Activated naive CD8-positive, alpha-beta T cell treated with anti-CD3 and anti-CD28 coated beads, Interleukin-2, amount 10 ng/mL, durations not matched to agents 7 days and 5 days (primary cell): ENCODE measurements around the gene CKM. TPM values are rescaled to one million over a fixed set of nuclear protein-coding genes. Genes with fewer than 3 reads are reported as not detected.

Experiments
- ATAC-seq: fragments of 150-1000 bp; cut with Tn5 transposase; one replicate; pipeline ENCODE4 v1.10.0; 2021; ENCODE audit warnings: low read depth, moderate library complexity
- POLR2A ChIA-PET: fragments of 350-600 bp; sonication (Branson Sonifier 250); formaldehyde crosslinking; loops from one replicate; lab custom pipeline; 2021; ENCODE audit warnings: antibody characterized with exemption; lab: Charles Lee
- DNase-seq: peaks from one replicate; pipeline ENCODE4 v3.0.0; 2021
- H3K27ac Mint-ChIP-seq: one replicate; pipeline ENCODE4 v1.8.0; 2022; ENCODE audit warnings: mild to moderate bottlenecking, mixed read lengths
- H3K27me3 Mint-ChIP-seq: one replicate; pipeline ENCODE4 v1.8.0; 2022; ENCODE audit warnings: mild to moderate bottlenecking, moderate library complexity, mixed read lengths
- H3K36me3 Mint-ChIP-seq: one replicate; pipeline ENCODE4 v1.8.0; 2021; ENCODE audit warnings: mild to moderate bottlenecking, mixed read lengths
- H3K4me1 Mint-ChIP-seq: one replicate; pipeline ENCODE4 v1.8.0; 2021; ENCODE audit warnings: mixed read lengths
- H3K4me3 Mint-ChIP-seq: one replicate; pipeline ENCODE4 v1.8.0; 2022; ENCODE audit warnings: mild to moderate bottlenecking, moderate library complexity, mixed read lengths
- H3K9me3 Mint-ChIP-seq: one replicate; pipeline ENCODE4 v1.8.0; 2021; ENCODE audit warnings: mixed read lengths
- total RNA-seq, 2 experiments: library from RNA; stranded (reverse); gene quantifications; one replicate each; pipeline ENCODE4 v1.2.3, GENCODE V29; 2021

Gene CKM
- total RNA-seq, 2 experiments from 2014 or later = not detected

DNA sequence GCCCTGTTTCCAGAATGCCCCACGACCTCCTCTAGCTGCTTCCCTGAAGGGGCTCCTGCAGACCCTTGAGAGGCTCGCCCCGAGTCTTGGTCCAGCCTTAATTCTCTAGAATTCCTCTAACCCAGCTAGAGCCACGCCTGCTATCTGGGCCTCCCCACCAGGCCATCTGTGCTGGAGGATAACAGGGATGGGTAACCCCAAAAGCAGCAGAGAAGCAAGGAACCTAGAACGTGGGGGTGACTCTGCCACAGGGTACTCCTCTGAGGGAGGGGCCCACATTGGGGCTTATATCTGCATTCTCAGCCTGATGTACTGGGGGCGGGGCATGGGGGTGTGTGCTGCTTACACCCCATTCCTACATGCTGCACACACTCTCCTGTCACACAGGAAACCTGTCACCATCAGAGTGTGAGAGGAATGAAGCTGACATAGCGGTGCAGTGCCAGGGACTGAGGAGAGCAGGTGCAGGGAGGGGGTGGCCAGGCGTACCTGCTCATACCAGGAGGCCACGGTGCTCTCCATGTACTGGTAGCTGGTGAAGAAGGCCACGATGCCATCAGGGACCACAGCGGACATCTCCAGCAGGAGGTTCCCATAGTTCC is 31.7 kb upstream of the CKM start:
- H3K36me3 Mint-ChIP-seq = peaks cover 7% of the 10 kb centered on the region
- H3K9me3 Mint-ChIP-seq = no peaks in the 10 kb centered on the region
- H3K27me3 Mint-ChIP-seq = no peaks in the 10 kb centered on the region
- H3K27ac Mint-ChIP-seq = no peak overlapping the region
- no peak for ATAC-seq
- no peak overlapping the region for H3K4me3 Mint-ChIP-seq
- DNase-seq = no peak
- H3K4me1 Mint-ChIP-seq = peaks cover 1% of the 10 kb centered on the region
- POLR2A ChIA-PET = no interaction called here

DNA sequence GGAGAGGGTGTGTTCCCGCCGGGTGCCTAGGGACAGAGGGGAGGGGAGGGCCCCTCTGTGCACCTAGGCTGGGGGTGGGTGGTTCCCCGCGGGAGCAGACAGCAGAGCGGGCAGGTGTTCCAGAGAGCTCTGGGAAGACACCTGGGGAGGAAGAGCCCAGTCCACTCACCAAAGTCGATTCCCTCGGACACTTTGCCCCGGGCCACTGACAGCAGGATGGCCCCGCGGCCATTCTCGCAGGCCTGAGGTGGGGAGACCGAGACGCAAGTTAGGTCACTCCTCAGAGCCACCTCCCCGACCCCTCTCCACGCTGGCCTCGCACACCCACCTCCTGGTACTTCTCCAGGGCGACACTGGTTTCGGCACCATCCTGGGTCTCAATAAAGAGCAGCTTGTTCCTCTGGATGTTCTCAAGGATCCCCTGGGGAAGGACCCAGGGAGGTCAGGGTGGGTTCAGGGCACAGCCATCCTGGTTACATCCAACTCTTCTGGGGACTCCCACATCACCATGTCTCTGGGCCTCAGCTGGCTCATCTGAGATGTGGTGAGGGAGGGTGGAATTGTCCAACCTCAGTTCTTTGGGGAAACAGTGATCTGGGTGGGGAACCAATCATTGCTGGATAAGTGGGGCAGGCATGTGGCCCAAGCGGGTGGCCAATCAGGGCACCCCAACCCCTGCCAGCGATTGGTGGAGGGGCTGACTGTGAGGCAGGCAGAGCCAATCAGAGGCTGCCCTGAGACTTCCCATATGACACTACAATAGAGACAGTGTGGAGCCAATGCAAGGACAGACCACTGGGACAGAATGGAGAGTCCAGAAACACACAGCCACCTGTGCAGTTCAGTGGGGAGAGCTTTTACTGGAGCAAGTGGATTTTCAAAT is 30.5 kb upstream of the CKM start:
- peaks cover 9% of the 10 kb centered on the region for H3K36me3 Mint-ChIP-seq
- ATAC-seq = no peak

DNA sequence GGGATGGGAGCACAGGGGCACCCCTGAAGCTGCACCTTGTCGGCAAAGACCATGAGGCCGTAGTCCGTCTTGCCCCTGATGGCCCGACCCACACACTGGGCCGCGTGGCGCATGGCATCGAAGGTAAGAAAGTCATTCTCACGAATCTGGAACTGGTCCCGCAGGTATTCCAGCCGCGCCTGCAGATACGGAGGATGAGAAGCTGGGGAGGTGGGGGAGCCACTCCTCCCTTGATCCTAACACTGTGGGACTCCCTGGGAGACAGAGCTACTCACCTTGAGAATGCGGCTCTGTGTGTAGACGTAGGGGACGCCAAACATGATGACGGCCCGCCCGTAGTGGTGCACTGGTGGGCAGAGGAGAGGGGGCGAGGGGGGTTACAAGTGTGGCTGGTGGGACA is 29.8 kb upstream of the CKM start:
- POLR2A ChIA-PET = no interaction called here
- no peak for DNase-seq
- Mint-ChIP-seq H3K4me3 (no peak overlapping the region), H3K27me3 (no peaks in the 10 kb centered on the region), H3K9me3 (no peaks in the 10 kb centered on the region), H3K4me1 (peaks cover 1% of the 10 kb centered on the region), H3K36me3 (peaks cover 9% of the 10 kb centered on the region), H3K27ac (no peak overlapping the region)
- ATAC-seq = no peak

More for the DNA sequence above, 30.5 kb upstream of the CKM start:
- POLR2A ChIA-PET = no interaction called here
- H3K4me3 Mint-ChIP-seq = no peak overlapping the region
- no peak overlapping the region for H3K27ac Mint-ChIP-seq
- DNase-seq = no peak
- no peaks in the 10 kb centered on the region for H3K27me3 Mint-ChIP-seq
- no peaks in the 10 kb centered on the region for H3K9me3 Mint-ChIP-seq
- H3K4me1 Mint-ChIP-seq = peaks cover 1% of the 10 kb centered on the region

DNA sequence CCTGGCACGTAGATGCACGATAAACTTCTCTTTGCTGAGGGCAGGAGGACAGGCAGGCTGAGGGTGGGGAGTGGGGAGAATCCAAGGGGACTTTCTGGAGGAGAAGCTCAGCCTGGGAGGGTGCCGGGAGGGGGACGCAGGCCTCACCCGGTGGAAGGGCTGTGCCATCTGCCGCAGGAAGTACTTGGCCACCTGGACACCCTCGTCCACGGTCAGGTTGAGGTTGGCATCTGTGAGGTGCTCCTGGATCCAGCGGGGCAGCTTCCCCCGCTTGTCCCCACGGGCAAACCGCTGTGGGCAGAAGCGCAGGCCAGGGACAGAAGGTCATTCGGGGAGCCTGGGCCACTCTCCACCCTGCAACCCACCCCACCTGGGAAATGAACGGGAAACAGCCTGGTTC is 29.4 kb upstream of the CKM start:
- H3K27me3 Mint-ChIP-seq = no peaks in the 10 kb centered on the region
- peaks cover 9% of the 10 kb centered on the region for H3K36me3 Mint-ChIP-seq
- H3K27ac Mint-ChIP-seq = no peak overlapping the region
- DNase-seq (no peak), ATAC-seq (no peak)
- H3K9me3 Mint-ChIP-seq = no peaks in the 10 kb centered on the region
- H3K4me3 Mint-ChIP-seq = no peak overlapping the region
- H3K4me1 Mint-ChIP-seq = peaks cover 1% of the 10 kb centered on the region
- POLR2A ChIA-PET = no interaction called here

DNA sequence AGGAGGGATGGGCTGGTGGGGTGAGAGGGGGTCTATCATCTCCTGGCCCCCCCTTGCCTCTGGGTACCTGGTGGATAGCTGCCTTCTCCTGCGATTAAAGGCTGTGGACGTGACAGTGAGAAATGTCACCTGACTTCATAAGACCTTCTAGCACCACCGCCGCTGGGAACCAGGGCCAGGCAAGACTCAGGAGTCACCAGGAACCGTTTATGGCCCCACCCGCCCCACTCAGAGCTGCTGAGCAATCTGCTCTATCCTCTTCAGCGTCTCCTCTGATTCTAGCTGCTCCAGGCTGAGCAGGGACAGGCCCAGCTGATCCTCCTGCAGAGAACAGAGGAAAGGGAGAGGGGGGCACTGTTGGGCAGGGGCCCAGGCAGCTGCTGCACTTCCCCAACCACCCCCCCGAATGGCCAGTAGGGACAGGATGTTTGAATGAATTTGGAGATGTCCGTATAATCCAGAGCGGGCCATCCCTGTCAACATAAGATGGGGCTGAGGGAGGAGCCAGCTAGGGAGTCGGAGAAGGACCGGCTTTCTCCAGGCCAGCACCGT is 28.8 kb upstream of the CKM start:
- H3K27me3 Mint-ChIP-seq = no peaks in the 10 kb centered on the region
- no peaks in the 10 kb centered on the region for H3K9me3 Mint-ChIP-seq
- H3K4me1 Mint-ChIP-seq = peaks cover 1% of the 10 kb centered on the region
- ATAC-seq = no peak
- H3K4me3 Mint-ChIP-seq = no peak overlapping the region
- peaks cover 9% of the 10 kb centered on the region for H3K36me3 Mint-ChIP-seq
- POLR2A ChIA-PET = no interaction called here
- DNase-seq = no peak
- no peak overlapping the region for H3K27ac Mint-ChIP-seq

DNA sequence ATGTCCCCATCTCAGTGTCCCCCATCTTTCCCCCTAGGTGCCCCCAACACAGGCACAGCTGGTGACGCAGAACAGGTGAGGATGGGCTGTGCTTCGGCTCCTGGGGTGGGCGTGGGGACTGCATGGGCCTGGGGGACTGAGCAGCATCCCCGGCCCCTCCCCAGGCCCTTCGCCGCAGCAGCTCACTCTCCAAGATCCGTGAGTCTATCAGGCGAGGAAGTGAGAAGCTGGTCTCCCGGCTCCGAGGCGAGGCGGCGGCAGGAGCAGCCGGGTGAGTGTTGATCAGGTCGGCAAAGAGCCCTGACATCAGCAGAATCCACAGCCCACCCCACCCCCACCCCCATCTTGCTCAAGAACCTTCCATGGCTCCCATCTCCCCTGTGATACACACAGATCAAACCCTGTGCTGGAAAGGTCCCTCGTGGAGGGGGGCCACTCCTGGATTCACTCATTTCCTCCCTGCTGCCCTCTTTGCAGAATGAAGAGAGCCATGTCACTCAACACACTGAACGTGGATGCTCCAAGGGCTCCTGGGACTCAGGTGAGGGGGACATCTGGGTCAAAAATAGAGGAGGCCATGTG is 27.9 kb upstream of the CKM start:
- no peak for ATAC-seq
- H3K36me3 Mint-ChIP-seq = peaks cover 6% of the 10 kb centered on the region
- DNase-seq = no peak
- H3K27ac Mint-ChIP-seq = no peak overlapping the region
- H3K27me3 Mint-ChIP-seq = peaks cover 6% of the 10 kb centered on the region
- H3K4me1 Mint-ChIP-seq = peaks cover 1% of the 10 kb centered on the region
- H3K4me3 Mint-ChIP-seq = no peak overlapping the region
- H3K9me3 Mint-ChIP-seq = no peaks in the 10 kb centered on the region
- POLR2A ChIA-PET = no interaction called here

DNA sequence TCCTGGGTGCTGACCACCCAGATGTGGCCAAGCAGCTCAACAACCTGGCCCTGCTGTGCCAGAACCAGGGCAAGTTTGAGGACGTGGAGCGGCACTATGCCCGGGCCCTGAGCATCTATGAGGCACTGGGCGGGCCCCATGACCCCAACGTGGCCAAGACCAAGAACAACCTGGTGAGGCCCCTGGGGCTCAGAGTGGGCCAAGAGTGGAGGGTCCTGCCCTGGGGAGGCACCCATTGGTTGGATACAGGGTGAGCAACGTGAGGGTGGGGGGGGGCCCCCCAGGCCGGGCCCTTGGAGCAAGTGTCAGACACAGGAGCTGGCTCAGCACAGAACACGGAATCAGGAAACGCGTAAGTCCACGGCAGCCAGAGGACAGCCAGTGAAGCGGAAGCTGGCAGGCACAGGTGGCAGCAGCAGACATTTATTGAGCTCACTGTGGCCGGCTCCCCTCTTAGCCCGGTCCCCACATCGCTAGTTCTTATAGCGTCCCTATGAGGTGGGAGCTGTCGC is 26.8 kb upstream of the CKM start:
- no peak for ATAC-seq
- Mint-ChIP-seq H3K4me3 (no peak overlapping the region), H3K9me3 (no peaks in the 10 kb centered on the region), H3K27ac (no peak overlapping the region), H3K36me3 (peaks cover 2% of the 10 kb centered on the region), H3K4me1 (peaks cover under 1% of the 10 kb centered on the region), H3K27me3 (peaks cover 10% of the 10 kb centered on the region)
- DNase-seq = no peak
- POLR2A ChIA-PET = no interaction called here

DNA sequence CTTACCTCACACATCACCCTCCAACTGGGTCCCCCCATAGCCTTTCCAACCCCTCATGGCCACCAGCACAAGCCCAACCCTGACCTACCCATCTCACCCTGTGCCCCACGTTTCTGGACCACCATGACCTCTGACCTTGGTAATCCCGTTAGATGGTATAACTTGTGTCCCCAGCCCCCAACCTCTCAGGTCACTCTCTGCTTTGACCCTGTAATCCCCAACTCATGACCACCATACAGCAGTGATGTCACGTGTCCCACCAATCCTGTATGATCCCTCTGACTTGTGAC is 26.4 kb upstream of the CKM start:
- POLR2A ChIA-PET = no interaction called here
- no peaks in the 10 kb centered on the region for H3K9me3 Mint-ChIP-seq
- no peak for DNase-seq

DNA sequence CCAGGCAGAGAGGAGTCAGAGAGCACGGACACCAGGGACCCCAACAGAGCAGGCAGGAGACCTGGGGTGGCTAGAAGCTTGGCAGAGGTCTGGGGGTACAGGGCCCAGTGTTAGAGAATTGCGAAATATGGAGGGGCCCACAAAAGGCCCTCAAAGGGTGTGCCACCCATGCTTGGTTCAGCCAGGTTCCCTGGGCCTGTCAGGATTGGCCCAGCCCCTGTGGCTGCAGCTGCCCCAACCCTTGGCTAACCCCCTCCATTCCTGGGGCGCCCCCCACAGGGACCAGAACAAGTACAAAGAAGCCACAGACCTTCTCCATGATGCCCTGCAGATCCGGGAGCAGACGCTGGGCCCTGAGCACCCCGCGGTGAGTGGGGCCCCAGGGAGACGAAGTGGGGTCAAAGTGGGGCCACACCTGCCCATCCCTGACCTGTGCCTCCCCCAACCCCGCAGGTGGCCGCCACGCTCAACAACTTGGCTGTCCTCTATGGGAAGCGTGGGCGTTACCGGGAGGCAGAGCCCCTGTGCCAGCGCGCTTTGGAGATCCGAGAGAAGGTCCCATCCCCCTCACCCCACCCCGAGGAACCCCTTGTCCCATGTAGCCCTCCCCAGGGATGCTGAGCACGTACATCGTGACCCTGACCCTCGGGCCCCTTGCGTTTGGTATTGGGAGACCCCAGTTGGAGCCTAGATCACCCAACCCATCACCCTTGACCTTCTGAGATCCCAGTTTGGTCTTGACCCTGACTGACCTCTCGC is 25.9 kb upstream of the CKM start:
- Mint-ChIP-seq H3K9me3 (no peaks in the 10 kb centered on the region), H3K4me3 (no peak overlapping the region), H3K27me3 (peaks cover 12% of the 10 kb centered on the region), H3K4me1 (no peaks in the 10 kb centered on the region), H3K27ac (no peak overlapping the region), H3K36me3 (peaks cover 2% of the 10 kb centered on the region)
- ATAC-seq (no peak), DNase-seq (no peak)
- POLR2A ChIA-PET = no interaction called here

More for the DNA sequence above, 26.4 kb upstream of the CKM start:
- H3K27ac Mint-ChIP-seq = no peak overlapping the region
- H3K27me3 Mint-ChIP-seq = peaks cover 12% of the 10 kb centered on the region
- no peak for ATAC-seq
- no peak overlapping the region for H3K4me3 Mint-ChIP-seq
- H3K36me3 Mint-ChIP-seq = peaks cover 2% of the 10 kb centered on the region
- H3K4me1 Mint-ChIP-seq = no peaks in the 10 kb centered on the region

DNA sequence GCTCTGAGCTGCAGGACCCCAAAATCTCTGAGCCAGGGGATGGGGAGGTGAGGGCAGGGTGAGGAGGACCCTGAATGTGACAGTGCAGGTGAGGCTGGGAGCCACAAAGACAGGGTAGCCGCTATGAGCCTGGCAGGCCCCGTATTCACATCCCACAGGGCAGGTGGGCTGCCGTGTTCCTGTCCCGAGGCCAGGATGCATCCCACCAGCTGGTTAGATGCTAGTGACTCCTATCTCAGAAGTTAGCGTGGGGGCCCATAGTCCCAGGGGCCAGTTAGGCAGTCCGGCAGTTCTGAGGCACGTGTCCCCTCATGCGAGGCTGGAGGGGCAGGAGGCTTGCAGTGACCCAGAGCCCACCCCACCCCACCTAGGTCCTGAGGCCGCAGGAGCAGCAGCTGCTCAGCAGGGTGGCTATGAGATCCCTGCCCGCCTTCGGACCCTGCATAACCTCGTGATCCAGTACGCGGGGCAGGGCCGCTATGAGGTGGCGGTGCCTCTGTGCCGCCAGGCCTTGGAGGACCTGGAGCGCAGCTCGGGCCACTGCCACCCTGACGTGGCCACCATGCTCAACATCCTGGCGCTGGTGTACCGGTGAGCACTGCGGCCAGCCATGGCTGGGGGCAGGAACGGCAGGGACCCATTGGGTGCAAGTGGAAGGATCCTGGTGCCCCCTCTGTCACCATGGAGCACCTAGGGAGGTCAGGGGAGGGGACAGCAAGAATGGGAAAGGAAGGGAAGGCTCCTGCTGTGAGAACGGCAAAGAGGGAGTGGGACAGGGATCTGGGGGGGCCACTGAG is 25.1 kb upstream of the CKM start:
- ATAC-seq = no peak
- POLR2A ChIA-PET = interaction anchor here (0.7 kb wide), 1 partner anchor 41 kb away, joined by 5 read pairs; no protein-coding TSS in a partner anchor
- Mint-ChIP-seq H3K27ac (no peak overlapping the region), H3K36me3 (peaks cover 2% of the 10 kb centered on the region), H3K27me3 (peaks cover 12% of the 10 kb centered on the region), H3K9me3 (no peaks in the 10 kb centered on the region), H3K4me3 (no peak overlapping the region), H3K4me1 (no peaks in the 10 kb centered on the region)
- DNase-seq = no peak

DNA sequence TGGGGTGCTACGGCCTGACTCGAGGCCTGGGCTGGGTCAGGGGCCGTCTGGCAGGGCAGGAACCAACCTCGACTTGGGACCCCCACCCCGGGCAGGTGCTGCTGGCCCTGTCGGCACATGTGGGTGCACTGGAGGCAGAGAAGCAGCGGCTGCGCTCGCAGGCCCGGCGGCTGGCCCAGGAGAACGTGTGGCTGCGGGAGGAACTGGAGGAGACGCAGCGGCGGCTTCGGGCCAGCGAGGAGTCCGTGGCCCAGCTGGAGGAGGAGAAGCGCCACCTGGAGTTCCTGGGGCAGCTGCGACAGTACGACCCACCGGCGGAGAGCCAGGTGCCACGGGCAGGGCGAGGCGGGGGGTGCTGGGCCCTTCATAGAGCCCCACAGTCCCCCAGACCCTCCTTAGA is 23.8 kb upstream of the CKM start:
- Mint-ChIP-seq H3K27me3 (peaks cover 12% of the 10 kb centered on the region), H3K4me3 (no peak overlapping the region), H3K9me3 (no peaks in the 10 kb centered on the region), H3K27ac (no peak overlapping the region), H3K36me3 (peaks cover 2% of the 10 kb centered on the region), H3K4me1 (no peaks in the 10 kb centered on the region)
- DNase-seq (no peak), ATAC-seq (no peak)
- POLR2A ChIA-PET = no interaction called here

DNA sequence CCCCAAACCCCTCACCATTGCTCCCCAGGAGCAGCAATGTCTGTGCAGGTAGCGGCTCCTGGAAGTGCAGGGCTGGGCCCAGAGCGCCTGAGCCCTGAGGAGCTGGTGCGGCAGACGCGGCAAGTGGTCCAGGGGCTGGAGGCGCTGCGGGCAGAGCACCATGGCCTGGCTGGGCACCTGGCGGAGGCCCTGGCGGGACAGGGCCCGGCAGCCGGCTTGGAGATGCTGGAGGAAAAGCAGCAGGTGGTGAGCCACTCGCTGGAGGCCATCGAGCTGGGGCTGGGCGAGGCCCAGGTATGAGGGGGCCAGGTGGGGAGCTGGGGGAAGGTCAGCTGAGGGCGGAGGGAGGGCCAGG is 22.8 kb upstream of the CKM start:
- Mint-ChIP-seq H3K4me1 (no peaks in the 10 kb centered on the region), H3K27me3 (peaks cover 12% of the 10 kb centered on the region), H3K9me3 (no peaks in the 10 kb centered on the region), H3K27ac (no peak overlapping the region), H3K4me3 (no peak overlapping the region), H3K36me3 (peaks cover 2% of the 10 kb centered on the region)
- POLR2A ChIA-PET = no interaction called here
- DNase-seq = no peak
- ATAC-seq = no peak
